GM19238 (cell line): ENCODE results near the gene PRDM5.

Experiments used
- DNase-seq: peaks from one replicate; pipeline ENCODE4 v3.0.0; 2011; ENCODE audit warnings: low spot score; ENCODE audit not compliant: insufficient read length

PRDM5 gene

DNA sequence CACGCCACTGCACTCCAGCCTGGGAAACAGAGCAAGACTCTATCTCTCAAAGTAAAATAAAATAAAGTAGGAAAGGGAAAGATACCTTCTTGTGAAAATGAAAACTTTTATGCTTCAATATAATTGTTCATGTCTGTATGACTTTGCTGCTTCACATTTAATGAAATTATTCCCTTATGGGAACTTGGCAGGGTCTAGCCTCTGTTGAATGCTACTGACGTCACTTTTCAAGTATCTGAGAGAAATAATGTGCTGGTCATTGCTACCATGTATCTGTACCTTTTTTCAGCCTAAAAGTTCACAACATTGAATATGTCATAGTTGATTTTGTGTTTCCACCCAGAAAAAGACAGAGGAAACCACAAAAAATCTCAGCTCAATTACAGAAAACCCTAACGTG is 65.2 kb downstream of the PRDM5 start:
- no peak for DNase-seq

- no peak for DNase-seq
Observed at GRCh38 chr4:120856294-120856693, 66.2 kb downstream of the PRDM5 start.

GRCh38 chr4:120855307-120856001 is 67.1 kb downstream of the PRDM5 start:
- no peak for DNase-seq

DNA sequence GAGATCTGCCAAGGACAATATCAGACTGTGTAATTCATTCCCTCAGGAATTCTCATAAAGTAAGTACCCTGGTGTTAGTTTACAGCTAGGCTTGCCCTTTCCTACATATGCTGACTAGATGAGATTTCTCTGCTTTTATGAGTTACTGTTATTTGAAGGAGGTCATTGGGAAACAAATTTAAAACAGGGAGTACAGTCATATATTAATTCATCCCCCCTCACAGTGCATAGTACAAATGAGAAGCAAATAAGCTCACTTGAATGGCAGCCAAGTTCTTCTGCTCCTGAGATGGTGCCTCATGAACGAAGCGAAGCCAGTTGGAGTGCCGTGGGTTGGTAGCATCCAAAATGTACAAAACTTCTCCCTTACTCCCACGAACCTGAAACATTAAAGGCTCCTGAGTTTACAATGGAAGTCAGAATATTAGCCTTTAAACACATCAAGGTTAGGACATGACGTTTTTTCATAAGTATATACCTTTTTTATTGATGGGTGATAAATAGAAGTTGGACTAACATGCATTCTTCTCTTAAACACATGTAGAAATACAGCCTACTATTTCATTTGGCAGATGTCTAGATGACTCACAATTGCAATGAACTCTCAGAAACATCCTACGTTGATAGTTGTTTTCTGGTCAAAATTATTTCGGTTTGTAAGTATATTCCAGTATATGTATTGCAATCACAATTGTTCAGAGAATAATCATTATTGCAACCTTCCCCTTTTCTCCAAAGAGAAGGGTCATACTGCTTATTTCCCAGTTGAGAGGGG is 69.2 kb downstream of the PRDM5 start:
- DNase-seq: no peak

DNA sequence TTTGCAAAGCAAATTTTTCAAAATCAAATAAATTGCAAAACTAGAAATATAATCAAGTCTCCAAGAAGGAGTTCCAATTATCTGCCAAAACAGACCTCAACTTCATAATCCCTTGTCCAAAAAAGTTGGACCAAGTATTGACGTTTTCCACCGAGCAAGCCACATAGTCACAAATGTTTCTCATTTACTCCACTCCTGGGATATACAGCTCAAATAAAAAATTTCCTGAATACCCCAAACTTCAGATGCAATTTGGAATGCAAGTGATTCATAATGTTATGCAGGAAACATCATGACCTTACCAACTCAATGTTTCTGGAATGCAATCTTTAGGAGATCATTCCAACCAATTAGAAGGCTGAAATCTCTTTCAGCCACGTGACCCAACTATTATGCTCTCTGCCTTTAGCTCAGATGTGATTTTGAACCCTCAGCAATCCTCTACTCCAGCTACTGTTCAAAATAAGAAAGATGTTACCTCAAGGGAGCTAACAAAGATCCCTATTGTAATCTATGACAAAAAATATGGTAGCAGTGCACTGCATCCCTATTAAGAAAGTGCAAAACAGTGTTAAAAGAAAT is 72.4 kb downstream of the PRDM5 start:
- DNase-seq: no peak

DNA sequence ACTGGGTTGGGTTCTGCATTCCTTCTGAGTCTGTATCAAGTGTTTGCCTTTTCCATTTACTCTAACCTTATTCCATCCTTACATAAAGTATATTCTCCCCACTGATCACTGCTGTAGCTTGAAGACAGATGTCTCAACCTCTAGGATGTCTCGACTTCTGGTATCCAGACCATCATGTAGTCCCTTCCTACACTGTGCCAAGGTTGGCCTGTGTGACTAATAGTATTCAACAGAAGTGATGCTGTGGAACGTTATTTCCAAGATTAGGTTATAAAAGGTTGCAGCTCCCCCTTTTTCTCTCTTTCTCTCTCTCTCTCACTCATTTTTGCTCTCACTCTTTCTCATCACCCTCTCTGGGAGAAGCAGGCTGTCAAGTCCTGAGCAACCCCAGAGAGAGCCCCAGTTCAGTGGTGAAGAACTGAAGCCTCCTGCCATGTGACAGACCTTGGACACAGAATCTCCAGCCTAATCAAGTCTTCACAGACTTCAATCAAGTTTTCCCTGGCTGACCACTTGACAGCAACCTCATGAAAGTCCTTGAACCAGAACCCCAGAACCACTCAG is 75.4 kb downstream of the PRDM5 start:
- DNase-seq: no peak

DNA sequence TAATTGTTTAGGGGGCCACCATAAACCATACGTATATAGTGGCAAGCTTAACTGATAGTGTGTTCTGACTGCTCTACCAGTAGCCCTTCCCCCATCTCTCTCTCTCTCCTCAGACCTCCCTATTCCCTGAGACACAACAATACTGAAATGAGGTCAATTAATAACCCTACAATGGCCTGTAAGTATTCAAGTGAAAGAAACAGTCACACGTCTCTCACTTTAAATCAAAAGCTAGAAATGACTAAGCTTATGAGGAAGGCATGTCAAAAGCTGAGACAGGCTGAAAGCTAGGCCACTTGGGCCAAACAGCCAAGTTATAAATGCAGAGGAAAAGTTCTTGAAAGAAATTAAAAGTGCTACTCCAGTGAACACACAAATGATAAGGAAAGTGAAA is 78.0 kb downstream of the PRDM5 start:
- no peak for DNase-seq

GRCh38 chr4:120843849-120844527 is 78.5 kb downstream of the PRDM5 start:
- DNase-seq: no peak

DNA sequence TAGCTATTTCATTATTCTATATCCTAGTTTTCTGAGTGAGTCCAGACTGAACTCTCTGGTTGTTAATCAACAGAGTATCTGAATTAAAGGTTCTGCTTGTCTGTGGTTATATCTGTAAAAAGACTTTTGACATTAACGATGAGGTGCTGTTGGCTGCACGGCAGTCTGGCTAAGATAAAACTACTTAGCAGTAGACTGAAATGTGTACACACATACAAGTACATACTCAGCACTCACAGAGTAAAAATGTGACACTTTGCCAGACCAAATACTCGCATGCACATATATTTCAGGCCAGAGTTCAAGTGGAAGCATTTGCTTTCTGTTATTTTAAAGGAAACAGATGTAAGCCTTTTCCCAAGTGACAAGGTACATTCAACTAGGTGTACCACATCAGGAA is 80.5 kb downstream of the PRDM5 start:
- DNase-seq: no peak

GRCh38 chr4:120841580-120841979 is 80.9 kb downstream of the PRDM5 start:
- no peak for DNase-seq

- DNase-seq: no peak
Observed at GRCh38 chr4:120839974-120840751, 82.4 kb downstream of the PRDM5 start.

GRCh38 chr4:120839334-120839973 is 83.1 kb downstream of the PRDM5 start:
- no peak for DNase-seq

DNA sequence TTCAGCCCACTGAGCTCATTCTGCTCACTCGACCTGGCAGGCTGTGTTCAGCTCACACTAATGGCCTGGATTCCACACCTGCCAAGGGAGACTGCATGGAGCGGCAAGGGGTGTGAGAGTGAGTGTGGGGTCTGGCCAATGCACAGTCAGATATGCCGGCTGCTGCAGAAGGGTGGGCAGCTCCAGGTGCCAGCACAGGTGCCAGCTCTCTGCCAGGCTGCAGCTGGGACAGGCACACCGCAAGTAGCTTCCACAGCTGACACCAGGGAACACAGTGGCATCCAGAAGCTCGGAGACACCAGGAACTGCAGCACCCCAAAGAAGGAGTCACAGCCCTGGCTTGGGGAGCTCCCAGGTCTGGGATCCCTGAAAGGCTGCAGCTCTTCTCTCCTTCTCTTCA is 83.7 kb downstream of the PRDM5 start:
- DNase-seq: no peak

- DNase-seq: no peak
Observed at GRCh38 chr4:120837656-120838055, 84.9 kb downstream of the PRDM5 start.

GRCh38 chr4:120835342-120835741 is 87.2 kb downstream of the PRDM5 start:
- DNase-seq: no peak

DNA sequence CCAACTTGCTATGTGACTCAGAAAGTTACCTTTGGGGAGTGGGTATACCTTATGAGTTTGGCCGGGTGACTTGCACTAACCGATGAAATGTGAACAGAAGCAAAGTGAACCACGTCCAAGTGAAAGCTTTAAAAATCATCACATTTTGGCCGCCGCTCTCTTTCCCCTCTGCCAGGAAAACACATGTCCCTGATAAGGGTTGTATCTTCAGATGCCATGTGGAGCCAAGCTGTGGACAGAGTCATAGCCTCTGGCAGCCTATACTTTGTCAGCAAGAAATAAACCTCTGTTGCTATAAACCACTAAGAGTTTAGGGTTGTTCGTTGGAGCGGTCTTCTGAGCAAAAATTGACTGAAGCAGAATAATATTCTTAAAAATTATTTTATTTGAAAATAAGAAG is 92.3 kb downstream of the PRDM5 start:
- no peak for DNase-seq

- no peak for DNase-seq
Observed at GRCh38 chr4:120829113-120829831, 93.3 kb downstream of the PRDM5 start.

DNA sequence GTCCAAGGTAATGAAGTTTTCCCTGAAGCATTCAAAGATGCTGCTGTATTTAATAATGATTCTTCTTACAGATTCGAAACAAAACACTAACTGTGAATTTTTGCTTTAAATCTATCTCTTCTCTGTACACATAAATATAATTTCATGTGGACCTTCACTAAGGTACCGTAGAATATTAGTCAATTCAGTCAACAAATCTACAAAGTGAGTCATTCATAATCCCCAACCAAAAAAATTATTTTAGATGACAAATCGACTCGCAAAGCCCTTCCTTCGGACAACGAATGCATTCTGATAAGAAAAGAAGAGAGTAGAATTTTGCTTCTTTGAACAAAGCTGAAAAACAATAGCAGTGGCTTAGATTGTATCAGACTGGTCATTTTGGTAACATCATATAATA is 95.7 kb downstream of the PRDM5 start:
- DNase-seq: no peak

- DNase-seq: no peak
Observed at GRCh38 chr4:120826449-120826848, 96.1 kb downstream of the PRDM5 start.

- no peak for DNase-seq
Observed at GRCh38 chr4:120824946-120825345, 97.6 kb downstream of the PRDM5 start.
